HepG2 (cell line): ENCODE data around the gene SMC1B. TPM values are rescaled to one million over a fixed set of nuclear protein-coding genes. Genes with fewer than 3 reads are reported as not detected.
A peak's percentile ranks its signal among the peaks of the same experiment; 100 is the strongest.

Experiments
- AGO1 ChIP-seq: fragments of 200-400 bp; formaldehyde crosslinking; IDR thresholded peaks from 2 replicates; pipeline ENCODE4 v1.6.1; 2017; ENCODE audit warnings: mild to moderate bottlenecking, low read depth, low read length, moderate library complexity; ENCODE audit not compliant: poor library complexity, severe bottlenecking
- ATAD3A ChIP-seq: sonication (generic); formaldehyde crosslinking; IDR thresholded peaks from 2 replicates; pipeline ENCODE4 v1.4.0; 2020; ENCODE audit warnings: missing genetic modification reagents
- FOXP4 ChIP-seq: sonication (generic); formaldehyde crosslinking; IDR thresholded peaks from 2 replicates; pipeline ENCODE4 v1.4.0; 2020; ENCODE audit warnings: missing genetic modification reagents
- HNRNPLL ChIP-seq: fragments of 200-400 bp; formaldehyde crosslinking; IDR thresholded peaks from 2 replicates; pipeline ENCODE4 v1.6.1; 2017; ENCODE audit warnings: mild to moderate bottlenecking, low read depth, low read length; ENCODE audit not compliant: poor library complexity, severe bottlenecking
- MAF1 ChIP-seq: sonication (generic); formaldehyde crosslinking; IDR thresholded peaks from 2 replicates; pipeline ENCODE4 v1.5.0; 2020; ENCODE audit warnings: missing genetic modification reagents, borderline replicate concordance
- SP4 ChIP-seq: sonication (generic); formaldehyde crosslinking; IDR thresholded peaks from 2 replicates; pipeline ENCODE4 v1.8.1; 2023; ENCODE audit warnings: mild to moderate bottlenecking, missing genetic modification reagents
- SRSF9 ChIP-seq: fragments of 200-400 bp; formaldehyde crosslinking; IDR thresholded peaks from 2 replicates; pipeline ENCODE4 v1.6.1; 2018; ENCODE audit warnings: borderline replicate concordance, mild to moderate bottlenecking, low read depth, low read length; ENCODE audit not compliant: insufficient read depth, poor library complexity, severe bottlenecking
- TARDBP ChIP-seq: sonication (generic); formaldehyde crosslinking; IDR thresholded peaks from 2 replicates; pipeline ENCODE4 v1.8.0; 2022; ENCODE audit warnings: mild to moderate bottlenecking, missing genetic modification reagents
- ZBTB3 ChIP-seq: sonication (generic); formaldehyde crosslinking; IDR thresholded peaks from 2 replicates; pipeline ENCODE4 v1.4.0; 2020; ENCODE audit warnings: low read depth, mild to moderate bottlenecking, moderate library complexity, missing genetic modification reagents, borderline replicate concordance
- ZBTB4 ChIP-seq: sonication (generic); formaldehyde crosslinking; IDR thresholded peaks from 2 replicates; pipeline ENCODE4 v1.4.0; 2020; ENCODE audit warnings: missing genetic modification reagents, mild to moderate bottlenecking, borderline replicate concordance
- ZNF256 ChIP-seq: sonication (generic); formaldehyde crosslinking; conservative IDR thresholded peaks from 2 replicates; pipeline ENCODE4 v1.4.0; 2020; ENCODE audit warnings: missing genetic modification reagents
- ZNF552 ChIP-seq: sonication (generic); formaldehyde crosslinking; IDR thresholded peaks from 2 replicates; pipeline ENCODE4 v1.9.0; 2022; ENCODE audit warnings: missing genetic modification reagents, mild to moderate bottlenecking, borderline replicate concordance
- ZSCAN12 ChIP-seq: sonication (generic); formaldehyde crosslinking; IDR thresholded peaks from 2 replicates; pipeline ENCODE4 v1.9.0; 2021; ENCODE audit warnings: mild to moderate bottlenecking, missing genetic modification reagents
- polyA plus RNA-seq, 8 experiments: library from polyadenylated mRNA; depleted of rRNA in 3 of 8; stranded (reverse) in 7 of 8; unstranded in 1 of 8; fragments of >200 nt; fragmentation: Illumina TruSeq in 4 of 8; extraction: Trizol in 4 of 8; gene quantifications; 2 replicates each; pipeline versions ENCODE4 v1.2.1 to v1.2.3, GENCODE V29; 2011 to 2016; ENCODE audit warnings: low read depth in 4 of 8, missing spikeins in 1 of 8, mixed read lengths in 1 of 8; ENCODE audit not compliant: insufficient read depth in 1 of 8
- total RNA-seq, 5 experiments: library from RNA; depleted of rRNA; stranded (reverse); fragments of >200 nt; fragmentation: Illumina TruSeq; extraction: Trizol; gene quantifications; 2 replicates each; pipeline ENCODE4 v1.2.3, GENCODE V29; 2016; ENCODE audit warnings: low read depth in 1 of 5
- TF ChIP-seq, protein P1 (sequence below), 2 experiments: fragments of 450-650 bp in 1 of 2; sonication (generic) in 1 of 2; formaldehyde crosslinking; IDR thresholded peaks; 2 replicates each; pipeline versions ENCODE4 v1.5.0 to v1.8.0; 2020 to 2022; ENCODE audit warnings: mild to moderate bottlenecking in 1 of 2, missing genetic modification reagents in 1 of 2
- TF ChIP-seq, protein P2 (sequence below): sonication (generic); formaldehyde crosslinking; IDR thresholded peaks from 2 replicates; pipeline ENCODE4 v1.8.0; 2022; ENCODE audit warnings: mild to moderate bottlenecking, missing genetic modification reagents; ENCODE audit not compliant: insufficient replicate concordance
- TF ChIP-seq, protein P3 (sequence below): sonication (generic); formaldehyde crosslinking; IDR thresholded peaks from 2 replicates; pipeline ENCODE4 v1.4.0; 2020; ENCODE audit warnings: low read depth, mild to moderate bottlenecking, missing genetic modification reagents

Gene SMC1B
- total and polyA plus RNA-seq, 2 of the 13 experiments (the other 11 are each of a cell fraction or from before 2014, with no cell fraction given), result not detected

DNA sequence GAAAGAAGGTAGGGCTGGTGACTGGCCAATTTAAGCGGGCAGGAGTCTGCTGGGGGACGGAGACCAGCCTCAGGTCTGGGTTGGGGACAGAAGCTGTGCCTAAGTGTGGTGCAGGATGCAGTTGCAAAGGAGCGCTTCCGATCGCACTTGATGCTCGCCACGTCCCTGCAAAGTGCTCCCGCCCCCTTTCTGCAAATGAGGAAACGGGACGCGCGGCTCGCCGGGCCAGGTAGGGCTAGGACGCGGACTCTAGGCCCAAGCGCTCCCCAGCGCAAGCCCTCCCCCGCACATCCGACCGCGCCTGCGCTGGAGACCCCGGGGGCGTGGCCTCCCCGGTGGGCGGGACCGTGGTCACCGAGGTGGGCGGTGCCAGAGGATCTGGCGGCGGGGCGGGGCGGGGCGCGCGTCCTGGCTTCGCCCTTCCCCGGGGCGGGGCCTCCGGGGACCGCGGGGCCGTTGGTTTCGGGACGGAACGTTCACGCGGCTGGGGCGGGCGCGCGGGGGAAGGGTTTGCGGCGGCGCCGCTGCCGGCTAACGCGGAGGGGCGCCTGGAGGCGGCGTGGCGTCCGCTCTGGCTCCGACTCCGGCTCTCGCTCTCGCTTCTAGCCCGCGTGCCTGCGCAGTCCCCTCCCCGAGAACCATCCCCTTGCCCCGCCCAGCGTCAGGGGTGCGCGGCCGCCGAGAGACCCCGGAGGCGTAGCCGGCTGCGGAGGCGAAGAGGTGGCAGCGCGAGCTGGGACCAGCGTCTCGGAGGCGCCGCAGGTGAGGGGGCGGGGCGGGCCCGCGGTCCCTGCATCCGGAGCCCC is 103.8 kb downstream of the SMC1B start, which contains the start of gene FAM118A (continued):
- peak; percentile 31; the same call in 1 of the 2 replicates for TF ChIP-seq FOXP4 (CRISPR knock-in tag)
- TF ChIP-seq MAF1, result no peak
- peak; percentile 12 for TF ChIP-seq AGO1
- peak; percentile 96 for TF ChIP-seq SP4 (CRISPR knock-in tag)
- TF ChIP-seq ZSCAN12, result peak; percentile 48; the same call in 1 of the 2 replicates
- peak; percentile 71 for TF ChIP-seq TARDBP (CRISPR knock-in tag)
- TF ChIP-seq ZNF256, result no peak
- TF ChIP-seq ZBTB4 (CRISPR knock-in tag), result no peak; the same call in 1 of the 2 replicates
- no peak for TF ChIP-seq SRSF9
- peak; percentile 68 for TF ChIP-seq HNRNPLL
- TF ChIP-seq ATAD3A (CRISPR knock-in tag), result no peak
- TF ChIP-seq, protein P1, sequence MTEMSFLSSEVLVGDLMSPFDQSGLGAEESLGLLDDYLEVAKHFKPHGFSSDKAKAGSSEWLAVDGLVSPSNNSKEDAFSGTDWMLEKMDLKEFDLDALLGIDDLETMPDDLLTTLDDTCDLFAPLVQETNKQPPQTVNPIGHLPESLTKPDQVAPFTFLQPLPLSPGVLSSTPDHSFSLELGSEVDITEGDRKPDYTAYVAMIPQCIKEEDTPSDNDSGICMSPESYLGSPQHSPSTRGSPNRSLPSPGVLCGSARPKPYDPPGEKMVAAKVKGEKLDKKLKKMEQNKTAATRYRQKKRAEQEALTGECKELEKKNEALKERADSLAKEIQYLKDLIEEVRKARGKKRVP (CRISPR knock-in tag; IDR thresholded peaks at IDR 0.05), result peak in 1 of 2 experiments; percentile 64; a peak in 1 of 4 replicates
- TF ChIP-seq, protein P2, sequence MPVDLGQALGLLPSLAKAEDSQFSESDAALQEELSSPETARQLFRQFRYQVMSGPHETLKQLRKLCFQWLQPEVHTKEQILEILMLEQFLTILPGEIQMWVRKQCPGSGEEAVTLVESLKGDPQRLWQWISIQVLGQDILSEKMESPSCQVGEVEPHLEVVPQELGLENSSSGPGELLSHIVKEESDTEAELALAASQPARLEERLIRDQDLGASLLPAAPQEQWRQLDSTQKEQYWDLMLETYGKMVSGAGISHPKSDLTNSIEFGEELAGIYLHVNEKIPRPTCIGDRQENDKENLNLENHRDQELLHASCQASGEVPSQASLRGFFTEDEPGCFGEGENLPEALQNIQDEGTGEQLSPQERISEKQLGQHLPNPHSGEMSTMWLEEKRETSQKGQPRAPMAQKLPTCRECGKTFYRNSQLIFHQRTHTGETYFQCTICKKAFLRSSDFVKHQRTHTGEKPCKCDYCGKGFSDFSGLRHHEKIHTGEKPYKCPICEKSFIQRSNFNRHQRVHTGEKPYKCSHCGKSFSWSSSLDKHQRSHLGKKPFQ (CRISPR knock-in tag), result no peak
- no peak; the same call in 1 of the 2 replicates for TF ChIP-seq ZNF552 (CRISPR knock-in tag)
- no peak for TF ChIP-seq ZBTB3 (CRISPR knock-in tag)
- TF ChIP-seq, protein P3, sequence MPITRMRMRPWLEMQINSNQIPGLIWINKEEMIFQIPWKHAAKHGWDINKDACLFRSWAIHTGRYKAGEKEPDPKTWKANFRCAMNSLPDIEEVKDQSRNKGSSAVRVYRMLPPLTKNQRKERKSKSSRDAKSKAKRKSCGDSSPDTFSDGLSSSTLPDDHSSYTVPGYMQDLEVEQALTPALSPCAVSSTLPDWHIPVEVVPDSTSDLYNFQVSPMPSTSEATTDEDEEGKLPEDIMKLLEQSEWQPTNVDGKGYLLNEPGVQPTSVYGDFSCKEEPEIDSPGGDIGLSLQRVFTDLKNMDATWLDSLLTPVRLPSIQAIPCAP (CRISPR knock-in tag), result no peak
